ENCODE results near the gene DGKG.

DGKG gene

DNA sequence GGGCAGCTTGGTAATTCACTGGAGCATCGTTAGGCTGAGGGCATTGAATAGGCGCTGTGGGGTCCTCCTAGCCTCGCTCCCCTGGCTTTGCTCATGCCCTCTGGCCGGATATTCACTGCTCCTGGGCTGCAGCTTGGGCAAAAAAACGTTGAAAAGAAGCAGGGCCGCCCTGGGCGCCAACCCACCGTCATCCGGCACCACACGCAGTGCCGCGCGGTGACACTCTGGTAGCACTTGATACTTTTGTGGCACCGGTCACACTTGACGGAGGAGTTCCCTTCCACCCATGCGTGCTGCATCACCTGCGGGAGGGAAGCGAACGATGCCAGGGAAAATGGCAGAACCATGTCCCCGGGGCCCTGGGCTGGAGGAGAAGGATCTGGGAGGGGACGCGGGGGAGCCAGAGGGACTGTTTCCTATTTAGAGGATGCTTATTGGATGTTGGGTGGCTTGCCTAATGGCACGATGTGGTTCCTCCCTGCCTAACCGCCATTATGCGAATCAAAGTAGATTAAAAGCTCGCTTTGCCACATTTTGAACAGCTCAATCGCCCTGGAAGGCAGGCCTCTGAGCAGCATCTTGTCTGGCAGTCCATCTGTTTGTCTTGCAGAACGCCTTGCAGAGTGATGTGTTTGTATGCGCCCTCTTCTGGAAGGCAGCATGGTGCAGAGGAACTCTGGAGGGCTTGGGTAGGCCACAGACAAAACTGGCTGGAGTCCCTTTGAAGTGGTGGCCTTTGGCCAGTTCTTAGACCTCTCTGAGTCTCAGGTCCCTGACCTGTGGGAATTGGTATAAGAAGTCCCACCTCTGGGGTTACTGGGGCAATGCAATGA lies 93.2 kb downstream of the DGKG start:
- DNase-seq, result no peak

DNA sequence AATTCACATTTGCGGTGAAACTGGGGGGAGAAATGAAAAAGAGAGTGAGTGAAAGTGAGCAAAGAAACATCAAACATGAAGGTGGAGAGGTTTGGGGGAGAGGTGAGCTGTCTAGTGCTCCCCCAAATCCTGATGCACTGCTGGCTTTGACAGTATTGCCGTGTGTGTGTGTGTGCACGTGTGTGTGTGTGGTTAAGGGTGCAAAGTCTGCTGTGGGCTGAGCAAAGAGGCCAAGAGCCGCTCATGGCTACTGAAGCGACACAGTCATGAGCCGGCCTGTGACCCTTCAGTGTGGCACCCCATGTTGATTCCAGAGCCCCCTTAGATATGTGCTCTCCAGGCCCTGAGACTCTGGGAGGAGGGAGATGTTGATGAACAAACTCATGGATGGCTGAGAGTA lies 94.3 kb downstream of the DGKG start:
- no peak for DNase-seq

DNA sequence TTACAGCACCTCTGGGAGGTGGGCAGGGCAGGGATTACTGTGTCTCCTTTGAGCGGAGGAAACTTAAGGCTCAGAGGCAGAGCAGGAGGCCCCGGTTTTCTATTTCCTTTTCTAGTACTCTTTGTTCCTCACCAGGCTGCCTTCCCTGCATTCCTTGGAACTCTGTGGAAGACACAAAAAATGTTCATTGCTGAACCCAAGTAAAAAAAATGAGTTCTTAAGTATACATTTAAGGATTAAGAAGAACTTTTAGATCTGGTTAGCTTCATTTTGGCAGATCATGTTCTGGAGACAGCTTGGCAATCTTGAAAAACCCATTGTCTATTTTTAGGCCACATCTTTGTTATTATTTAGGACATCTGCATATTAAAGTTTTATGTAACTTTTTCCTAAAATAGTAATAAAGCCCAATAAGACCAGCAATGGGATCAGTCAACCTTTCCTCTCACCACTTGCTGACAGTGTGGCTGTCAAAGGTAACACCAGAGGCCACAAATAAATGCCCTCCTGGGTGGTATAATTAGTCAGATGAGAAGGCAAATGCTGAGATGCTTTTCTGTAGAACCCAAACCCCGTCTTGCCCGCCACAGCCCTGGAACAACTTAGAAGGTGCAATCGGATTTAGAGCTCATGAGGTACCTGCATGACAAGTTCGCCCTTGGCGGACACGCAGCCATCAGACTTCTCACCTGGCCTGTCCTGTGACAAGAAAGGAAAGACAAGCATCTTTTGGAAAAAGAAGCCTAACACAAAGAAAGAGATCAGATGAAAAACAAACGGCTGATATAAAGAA lies 97.2 kb downstream of the DGKG start:
- no peak for DNase-seq

DNA sequence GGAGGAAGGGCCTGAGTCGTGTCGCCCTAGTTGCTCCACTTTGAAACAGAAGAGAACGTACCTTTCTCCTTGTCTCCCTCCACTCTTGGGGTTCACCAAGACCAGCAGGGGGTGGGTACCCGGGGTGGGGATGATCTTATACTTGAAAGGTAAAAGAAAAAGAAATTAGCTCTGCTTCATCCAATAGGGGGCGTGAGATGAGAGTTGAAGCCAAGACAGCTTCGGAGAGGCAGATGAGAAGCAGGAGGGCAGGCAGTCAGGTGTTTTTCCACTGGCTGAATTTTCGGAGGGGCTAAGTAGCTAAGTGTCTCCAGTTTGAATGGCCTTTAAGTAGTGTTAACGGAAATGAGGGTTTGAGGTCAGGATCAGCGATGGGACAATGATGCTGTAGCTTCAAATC lies 100.4 kb downstream of the DGKG start:
- DNase-seq, result no peak

DNA sequence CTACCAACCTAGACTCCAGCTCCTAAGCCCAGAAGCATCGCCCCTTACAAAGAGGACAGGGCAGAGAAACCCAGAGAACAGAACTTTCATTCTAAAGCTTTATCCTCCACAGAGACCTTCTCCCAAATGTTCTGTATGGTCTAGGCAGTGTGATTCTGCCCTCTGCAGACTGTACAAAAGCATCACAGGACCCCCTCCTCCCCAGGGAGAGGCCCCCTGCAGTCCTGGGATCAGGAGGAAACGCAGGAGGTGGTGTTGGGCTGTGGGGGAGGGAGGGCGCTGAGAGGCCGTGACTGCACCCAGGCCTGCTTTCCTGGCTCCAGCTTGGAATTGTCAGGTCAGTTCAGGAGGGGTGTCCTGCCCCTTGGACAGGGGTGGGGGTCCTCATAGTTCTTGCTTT lies 101.3 kb downstream of the DGKG start:
- no peak for DNase-seq

DNA sequence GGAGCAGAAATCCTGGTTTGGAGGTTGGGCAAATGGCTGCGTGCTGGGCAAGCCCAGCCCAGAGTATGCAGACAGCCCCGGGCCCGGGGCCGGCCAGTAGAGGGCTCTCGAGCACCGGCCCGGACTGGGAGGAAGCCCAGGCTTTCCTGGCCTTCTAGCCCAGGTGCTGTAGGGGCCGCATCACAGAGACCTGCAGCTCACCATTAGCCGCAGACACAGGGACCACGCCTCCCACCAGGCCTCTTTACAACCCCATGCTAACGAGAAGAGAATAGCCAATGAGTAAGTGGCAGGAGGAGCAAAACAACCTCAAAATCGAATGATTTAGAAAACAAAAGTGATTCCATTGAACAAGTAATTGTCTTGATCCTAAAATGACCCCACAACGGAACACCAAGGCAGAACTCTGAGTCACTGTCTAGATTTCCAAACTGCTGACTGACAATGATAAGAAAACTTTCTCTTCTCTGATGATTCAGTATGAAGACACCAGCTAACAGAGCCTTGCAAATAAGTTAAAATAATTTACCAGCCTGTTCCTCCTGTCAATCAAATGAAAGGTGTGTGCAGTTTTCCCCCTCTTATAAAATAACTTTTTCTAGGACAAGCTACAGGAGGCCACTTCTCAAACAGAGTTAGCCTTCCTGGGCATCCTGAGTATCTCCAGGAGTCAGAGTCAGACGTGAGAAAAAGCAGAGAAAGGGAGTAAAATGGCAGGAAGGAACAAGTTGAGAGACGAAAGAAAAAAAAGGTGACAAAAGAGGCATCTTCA lies 102.2 kb downstream of the DGKG start:
- peak; percentile 81 for DNase-seq

DNA sequence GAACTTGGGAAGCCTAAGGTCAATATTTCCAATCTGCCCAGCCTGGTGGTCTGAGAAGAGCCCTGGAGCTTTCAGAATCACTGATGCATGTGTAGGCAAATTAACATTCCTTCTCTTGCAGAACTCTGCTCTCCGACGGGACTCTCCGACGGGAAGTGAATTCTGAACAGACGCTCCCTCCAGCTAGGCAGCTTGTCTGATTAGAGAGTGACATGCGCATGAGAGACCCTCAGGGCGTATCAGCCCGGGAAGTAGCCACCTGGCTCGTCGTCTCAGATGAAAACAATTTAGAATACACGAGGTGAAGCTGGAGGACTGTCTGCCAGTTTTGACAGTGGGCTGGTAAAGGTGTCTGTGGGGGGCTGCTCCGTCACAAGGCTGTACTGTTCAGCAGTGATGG lies 103.1 kb downstream of the DGKG start:
- DNase-seq, result no peak

DNA sequence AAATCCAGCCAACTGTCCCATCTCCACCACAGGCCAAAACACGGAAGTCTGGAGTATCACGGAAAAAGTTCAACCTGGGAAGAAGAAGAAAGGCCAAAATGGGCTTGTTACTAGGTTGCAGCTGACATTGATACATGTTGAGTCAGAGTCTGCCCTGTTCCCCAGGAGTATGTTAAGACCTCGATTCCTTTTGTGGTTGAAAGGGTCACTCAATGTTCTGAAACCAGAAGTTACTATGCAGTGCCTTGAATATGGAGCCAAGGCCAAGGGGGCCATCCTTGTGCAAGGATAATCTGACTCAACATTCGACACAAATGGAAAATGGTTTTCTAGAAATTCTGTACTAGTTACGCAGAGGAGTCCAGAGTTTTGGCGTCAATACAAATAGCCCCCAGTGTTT lies 104.2 kb downstream of the DGKG start:
- DNase-seq, result no peak

DNA sequence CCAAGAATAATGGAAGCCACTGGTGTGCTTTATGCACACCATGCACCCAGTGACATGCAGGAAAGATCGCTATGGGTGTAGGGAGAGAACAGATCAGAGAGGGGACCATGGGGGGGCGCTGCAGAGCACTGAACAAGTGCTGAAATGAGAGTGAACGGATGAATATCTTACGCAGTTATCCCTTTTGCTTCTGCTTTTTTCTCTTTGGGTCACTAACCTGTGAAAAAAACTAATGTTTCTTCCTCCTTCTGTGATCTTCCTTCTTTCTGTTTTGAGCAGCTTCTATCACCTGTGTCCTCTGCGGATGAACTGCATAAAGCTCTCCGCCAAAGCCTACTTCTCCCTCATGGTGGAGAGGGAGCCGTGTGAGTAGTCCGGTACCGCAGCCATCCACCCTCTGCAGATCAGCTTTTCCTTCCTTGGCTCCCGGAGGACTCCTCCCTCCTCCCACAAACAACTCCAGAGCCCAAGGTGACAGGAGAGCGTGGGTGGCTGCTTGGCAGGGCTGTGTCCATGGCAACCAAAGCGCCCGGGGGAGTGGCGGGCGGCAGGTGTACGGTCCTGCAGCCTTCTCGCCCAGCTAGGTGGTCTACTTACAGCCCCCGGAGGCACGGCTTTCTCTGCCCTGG lies 106.2 kb downstream of the DGKG start:
- peak; percentile 29 for DNase-seq

DNA sequence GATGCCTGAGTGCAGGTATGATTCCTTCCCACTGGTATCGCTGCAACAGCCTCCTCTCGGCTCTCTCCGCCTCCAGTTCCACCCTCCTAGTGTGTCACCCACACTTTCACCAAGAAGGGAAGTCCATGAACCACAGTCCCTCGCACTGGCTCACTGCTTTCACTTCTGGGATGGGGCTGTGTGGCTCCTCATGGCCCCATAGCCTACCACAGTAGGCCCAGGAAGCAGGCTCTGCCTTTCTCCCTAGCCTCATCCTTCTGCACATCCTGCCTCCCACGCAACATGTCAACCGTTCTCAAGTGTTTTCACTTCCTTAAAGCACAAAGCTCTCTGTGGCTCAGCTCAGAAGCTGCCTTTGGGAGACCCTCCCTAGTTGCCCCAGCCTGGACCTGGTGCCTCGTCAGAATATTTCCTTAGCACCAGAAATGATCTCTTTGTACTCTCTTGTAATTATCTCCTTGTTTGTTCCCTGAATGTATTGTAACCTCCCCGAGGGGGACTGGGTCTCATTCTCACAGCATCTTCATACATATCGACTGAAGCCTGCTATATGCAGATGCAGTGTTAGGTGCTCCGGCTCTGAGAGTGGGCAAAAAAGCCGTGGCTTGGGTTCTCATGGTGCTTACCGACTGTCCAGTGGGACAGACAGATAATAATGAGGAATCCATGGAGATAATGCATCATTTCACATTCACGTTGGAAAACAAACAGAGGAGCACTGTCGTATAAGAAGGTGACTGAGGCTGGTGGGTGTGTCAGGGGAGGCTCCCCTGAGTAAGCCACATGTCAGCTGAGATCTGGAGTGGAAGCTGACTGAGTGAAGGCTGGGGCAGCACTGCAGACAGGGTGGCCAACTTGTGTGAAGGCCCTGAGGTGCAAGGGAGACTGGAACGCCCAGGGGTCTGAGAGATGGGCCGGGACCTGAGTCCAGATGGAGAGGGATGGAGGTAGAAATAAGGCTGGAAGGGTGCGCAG lies 107.1 kb downstream of the DGKG start:
- peak; percentile 66 for DNase-seq

DNA sequence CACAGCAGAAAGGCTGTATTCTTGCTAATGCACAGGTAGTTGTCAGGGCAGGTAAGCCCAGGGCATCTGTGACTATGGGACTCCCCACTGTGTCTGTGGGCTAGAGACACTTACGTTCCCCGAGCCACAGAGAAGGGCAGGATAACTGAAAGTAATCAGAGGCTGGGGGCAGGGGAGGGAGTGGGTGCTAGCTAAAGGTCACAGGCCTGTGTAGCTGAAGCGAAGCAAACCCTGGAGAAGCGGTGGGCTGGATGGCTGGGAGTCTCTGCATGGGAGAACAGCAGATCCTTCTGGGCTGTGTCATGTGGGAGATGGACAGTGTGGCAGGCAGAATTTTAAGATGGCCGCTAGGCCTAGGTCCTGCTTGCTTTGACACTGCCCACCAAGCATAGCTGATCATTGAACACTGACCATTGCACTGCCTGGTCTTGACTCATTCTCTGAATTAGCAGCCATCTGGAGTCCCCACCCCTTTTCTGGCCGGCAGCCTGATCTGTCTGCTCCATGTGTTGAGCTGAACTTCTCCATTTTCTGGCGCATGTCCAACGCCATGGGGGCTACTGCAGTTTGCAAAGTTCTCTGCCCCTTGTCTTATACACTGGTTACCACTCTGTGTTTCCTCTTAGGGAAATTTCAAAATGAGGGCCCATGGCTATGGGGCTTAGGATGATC lies 110.0 kb downstream of the DGKG start:
- DNase-seq, result no peak

DNA sequence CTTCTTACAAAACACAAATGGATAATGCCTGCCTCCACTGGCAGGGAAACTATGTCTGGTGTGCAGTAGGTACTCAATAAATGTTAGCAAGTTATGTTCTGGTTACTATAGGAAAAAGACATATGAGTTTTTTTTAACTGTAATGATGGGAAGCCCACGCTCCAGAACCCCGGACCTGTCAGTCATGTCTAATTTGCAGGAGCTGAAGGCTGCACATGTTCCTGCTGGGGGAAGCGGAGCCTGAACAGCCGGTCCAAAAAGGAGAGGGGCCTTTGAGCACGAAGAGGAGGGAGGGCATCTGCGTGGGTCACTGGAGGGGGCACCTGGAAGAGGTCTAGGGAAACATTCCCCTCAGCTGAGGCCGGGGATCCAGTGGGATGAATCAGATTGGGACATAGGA lies 113.2 kb downstream of the DGKG start:
- no peak for DNase-seq

DNA sequence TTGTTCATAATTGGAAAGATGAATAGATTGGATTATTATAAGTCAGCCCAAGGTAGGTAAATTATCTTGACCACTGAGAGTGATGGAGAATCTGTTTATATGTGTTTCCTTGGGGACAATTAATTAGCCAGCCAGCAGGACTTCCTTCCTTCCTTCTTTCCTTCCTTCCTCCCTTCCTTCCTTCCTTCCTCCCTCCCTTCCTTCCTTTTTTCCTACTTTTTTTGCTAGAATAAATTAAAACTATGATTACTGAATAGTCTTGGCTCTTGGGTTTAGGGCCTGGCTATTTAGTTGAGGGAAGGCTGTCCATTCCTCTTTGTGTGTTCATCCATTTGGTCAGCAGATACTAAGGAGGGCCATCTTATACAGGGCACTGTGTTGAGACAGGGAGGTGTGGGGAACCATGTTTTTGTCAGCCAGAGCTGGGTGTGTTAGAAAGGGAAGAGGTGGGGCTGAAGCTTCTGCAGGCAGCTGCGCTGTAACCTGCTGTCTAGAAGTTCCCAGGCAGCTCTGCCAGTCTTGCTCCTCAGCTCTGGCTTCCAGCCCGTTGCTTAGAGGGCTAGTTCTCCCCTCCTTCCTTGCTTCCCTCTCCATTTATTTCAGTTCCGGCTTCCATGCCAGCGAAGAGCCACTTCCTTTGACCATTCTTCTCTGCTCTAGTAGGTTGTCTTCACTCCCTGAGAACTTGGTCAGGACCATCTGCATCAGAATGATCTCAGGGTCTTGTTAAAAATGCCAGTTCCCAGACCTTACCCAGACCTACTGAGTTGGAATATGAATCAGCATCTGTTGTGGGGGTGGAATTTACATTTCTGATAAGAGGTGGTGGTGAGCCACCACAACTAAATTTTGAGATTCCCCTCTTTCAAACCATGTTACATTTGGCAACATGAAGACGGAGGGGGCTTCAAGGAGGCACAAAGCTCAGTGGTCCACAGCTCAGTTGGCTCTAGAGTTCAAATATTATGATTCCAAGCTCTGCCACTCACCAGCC lies 113.9 kb downstream of the DGKG start:
- DNase-seq, result no peak

DNA sequence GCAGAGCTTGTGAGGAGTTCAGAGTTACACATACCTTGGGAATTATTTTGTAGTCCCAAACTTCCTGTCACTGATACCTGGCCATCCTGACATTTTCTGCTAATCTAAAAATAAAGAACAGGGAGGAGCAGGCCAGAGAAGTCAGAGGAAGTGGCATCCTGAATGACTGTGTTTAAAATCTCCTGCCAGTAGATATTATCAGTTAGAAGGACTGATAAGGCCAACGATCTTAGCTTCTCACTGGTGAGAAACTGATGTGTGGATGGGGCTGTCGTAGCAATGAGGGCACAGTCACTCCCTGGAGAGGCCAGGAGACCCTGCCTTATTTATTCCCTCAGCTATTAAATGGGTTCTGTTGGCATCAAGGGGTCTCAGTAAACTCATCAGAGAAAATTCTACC lies 115.1 kb downstream of the DGKG start:
- no peak for DNase-seq

DNA sequence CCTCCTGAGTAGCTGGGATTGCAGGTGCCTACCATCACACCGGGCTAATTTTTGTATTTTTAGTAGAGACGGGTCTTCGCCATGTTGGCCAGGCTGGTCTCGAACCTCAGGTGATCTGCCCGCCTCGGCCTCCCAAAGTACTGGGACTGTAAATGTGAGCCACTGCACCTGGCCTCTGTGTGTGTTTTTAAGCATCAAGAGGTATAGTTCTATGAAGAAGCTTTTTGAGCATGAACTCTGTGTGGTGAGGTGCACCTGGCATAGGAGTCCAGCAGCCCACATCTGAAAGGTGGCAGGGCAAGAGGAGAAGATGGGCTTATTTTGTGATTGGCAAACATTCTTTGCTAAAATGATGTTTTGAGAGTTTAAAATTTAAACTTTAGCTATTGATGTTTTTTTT lies 118.0 kb downstream of the DGKG start:
- DNase-seq, result no peak

DNA sequence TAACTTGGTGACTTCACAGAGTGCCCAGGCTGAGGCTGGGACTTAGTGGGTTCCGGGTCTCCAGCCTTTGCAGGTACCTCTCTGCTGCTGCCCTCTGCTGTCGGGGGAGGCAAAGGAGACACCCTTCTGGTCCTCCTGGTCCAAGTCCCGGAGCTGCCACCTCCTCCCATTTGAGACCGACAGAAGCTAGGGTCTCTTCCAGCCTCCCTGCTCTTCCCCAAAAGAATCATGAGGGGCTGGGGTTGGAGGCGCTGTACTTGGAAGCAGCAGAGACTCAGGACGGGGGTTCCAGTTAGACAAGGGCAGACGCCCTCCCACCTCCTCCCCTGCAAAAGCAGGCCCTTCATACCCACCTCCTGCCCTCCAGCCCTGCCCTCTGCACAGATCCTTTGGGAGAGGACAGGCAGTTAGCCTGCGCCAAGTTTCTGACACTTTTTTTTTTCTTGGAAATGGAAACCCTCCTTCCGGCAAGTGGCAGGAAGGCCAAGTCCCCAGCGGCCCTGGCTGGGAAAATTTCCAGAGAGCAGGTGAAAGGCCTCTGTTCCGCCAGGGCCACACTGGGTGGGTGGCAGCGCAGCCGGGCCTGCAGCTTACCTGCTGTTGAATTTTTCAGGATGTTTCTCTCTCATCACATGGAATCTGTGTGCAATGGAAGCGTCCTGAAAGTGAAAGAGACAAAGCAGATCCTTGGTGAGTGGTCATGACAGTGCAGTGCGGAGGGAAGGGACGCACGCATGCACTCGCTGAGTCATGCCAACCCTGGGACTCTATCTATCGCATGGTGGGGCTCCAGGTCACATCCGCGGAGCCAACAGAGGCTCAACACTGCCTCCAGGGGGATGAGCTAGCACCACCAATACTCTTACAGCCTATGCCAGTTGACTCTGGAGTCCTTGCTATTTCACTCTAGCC lies 119.9 kb downstream of the DGKG start:
- peak; percentile 84 for DNase-seq

DNA sequence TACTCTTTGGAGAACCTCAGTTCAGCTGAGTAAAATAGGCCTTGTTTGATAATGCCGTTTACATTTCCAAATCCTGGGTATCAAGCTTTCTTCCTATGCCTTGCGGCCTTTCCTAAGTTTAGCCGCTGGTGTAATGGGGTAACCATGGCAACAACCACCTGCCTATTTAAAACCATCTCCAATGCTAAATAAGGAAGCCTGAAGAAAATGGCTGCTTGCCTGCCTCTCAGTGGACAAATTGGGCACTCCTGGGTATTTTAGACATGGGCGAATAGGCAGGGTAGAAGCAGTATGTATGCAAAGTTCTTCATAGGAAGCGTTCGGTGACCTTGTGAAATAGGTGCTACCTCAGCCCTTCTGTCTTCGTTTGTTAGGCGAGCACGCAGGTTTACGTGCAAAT lies 122.7 kb downstream of the DGKG start:
- DNase-seq, result no peak

DNA sequence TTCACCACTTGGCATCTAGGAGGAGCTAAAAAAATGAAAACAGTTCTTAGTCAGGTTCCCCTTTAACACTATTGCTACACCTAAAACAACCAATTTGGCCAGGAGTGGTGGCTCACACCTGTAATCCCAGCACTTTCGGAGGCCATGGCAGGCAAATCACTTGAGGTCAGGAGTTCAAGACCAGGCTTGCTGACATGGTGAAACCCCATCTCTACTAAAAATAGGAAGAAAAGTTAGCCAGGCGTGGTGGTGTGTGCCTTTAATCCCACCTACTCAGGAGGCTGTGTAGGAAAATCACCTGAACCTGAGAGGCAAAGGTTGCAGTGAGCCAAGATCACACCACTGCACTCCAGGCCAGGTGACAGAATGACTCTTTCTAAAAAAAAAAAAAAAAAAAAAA lies 124.1 kb downstream of the DGKG start:
- DNase-seq, result no peak

Measured in stimulated activated CD4-positive, alpha-beta T cell treated with anti-CD3 and anti-CD28 coated beads, Interleukin-1b, Interleukin-23, amount 100 ng/mL, for 48 hours (primary cell).